Cardiac septum (tissue), 1 donor: ENCODE results near the gene BORCS8. TPM values are rescaled to one million over a fixed set of nuclear protein-coding genes. Genes with fewer than 3 reads are reported as not detected.

ENCODE experiments used
- DNase-seq: peaks from one replicate; pipeline ENCODE4 v3.0.0-alpha.2; 2020; ENCODE audit warnings: low spot score
- intact Hi-C: fragments of 100-400 bp; cut with DNase I; formaldehyde crosslinking; loops from one replicate; pipeline ENCODE4 v1.14.0; 2022
- total RNA-seq: library from RNA; stranded (reverse); fragmentation: NEBNext Ultra II Directional; extraction: Animal tissue kit (Norgen Biotek cat#: 25700); gene quantifications from one replicate; pipeline ENCODE4 v1.2.1, GENCODE V29; 2021
- donor health status: DM: no; HTN: no; CAD: no.

Gene BORCS8
- total RNA-seq, 1 donor from 2014 or later, result 27.1 TPM

DNA sequence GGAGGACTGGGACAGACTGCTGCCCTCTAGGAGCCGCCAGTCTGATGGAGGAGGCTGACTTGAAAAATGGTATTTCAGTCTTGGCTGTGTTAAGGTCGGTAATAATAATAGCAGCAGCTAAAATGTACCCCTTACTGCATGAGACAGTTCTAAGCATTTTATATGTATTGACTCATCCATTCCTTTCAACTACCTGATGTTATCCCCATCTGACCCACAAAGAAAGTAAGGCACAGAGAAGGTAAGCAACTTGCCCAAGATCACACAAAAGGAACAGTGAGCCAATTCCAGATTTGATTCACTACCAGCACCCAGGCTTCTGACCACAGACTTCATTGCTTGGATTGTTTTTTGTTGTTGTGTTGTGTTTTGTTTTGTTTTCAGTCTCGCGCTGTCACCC lies 23.8 kb upstream of the BORCS8 start:
- no peak for DNase-seq
- intact Hi-C loops, result no loop called here

DNA sequence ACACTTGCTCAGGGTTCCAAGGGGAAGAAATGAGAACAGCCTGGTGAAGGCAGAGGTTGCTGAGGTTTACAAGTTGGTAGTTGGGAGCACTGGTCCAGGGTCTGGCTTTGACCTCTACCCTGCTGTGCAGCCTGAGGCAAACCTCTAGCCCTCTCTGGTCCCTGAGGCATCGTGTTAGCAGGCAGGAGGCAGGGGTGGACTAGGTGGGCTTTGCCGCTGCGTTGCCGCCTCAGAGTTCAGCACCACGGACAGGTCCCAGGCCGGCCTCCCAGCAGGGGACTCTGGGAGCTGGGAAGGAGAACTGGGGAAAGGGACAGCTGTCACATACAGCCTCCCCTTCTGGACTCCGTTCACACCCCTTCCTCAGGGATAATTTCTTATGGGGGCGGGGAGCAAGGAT lies 22.9 kb upstream of the BORCS8 start:
- DNase-seq, result no peak
- intact Hi-C loops, result no loop called here

DNA sequence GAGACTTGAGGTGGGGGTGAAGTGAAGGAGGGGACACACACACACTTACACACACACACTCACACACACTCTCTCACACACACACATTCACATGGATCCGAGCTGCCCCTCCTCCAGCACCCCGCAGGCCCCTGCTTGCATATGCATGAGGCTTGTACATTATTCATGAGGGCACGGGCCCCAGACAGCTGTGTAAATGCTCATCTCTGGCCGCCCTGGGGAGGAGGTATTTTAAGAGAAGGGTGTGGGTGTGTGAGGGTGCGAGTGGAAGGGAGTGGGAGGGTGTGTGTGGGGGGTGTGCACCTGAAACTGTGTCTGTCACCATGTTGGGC lies 22.2 kb upstream of the BORCS8 start:
- no peak for DNase-seq
- intact Hi-C loops, result no loop called here

DNA sequence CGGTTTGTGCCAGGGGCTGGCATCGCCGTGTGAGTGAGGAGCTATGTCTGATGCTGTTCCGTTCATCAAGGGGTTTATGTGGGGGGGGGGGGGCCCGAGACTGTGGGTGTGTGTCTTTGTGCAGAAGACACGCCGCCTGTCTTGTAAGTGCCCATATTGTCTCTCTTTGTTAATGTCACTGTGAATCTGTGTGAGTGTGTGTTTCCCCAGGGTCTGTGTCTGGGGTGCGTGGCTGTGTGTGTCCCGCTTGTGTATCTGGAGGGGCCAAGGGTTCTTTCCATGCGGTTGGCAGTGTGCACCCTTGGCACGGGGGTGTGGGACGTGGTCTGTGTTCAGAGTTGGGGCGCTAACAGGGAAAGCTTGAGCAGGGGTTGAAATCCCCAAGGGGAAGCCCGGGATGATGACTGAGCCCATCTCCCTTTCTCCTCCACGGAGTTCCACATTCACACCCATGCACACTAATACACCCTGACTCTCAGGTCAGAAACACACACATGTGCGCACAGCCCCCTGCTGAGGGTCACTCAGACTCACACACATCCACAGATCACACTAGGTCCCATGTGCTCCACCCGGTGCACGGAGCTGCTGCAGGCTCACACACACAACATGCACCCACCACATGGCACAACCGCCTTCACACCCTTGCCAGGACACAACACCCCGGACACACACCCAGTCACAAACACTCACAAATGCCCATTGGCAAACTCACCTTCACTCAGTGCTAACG lies 21.6 kb upstream of the BORCS8 start:
- no peak for DNase-seq
- intact Hi-C loops, result no loop called here

DNA sequence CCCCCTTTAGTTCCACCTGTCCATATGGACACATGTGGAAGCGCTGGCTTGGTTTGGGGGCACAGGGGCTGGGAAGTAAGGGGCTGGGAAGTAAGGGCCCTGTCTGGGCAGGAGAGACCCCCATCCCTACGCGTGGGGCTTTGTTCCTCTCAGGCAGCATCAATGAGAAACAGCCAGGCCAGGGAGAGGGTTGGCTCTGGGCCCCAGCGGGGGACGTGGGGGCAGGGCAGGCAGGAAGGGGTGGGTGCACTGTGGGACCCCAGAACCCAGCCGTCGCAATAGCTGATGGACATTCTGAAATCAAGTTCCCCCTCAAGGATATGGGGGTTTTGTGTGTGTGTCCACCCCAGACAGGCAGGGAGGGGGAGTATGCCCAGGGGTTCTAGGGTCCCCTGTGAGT lies 21.0 kb upstream of the BORCS8 start:
- no peak for DNase-seq
- intact Hi-C loops, result no loop called here

DNA sequence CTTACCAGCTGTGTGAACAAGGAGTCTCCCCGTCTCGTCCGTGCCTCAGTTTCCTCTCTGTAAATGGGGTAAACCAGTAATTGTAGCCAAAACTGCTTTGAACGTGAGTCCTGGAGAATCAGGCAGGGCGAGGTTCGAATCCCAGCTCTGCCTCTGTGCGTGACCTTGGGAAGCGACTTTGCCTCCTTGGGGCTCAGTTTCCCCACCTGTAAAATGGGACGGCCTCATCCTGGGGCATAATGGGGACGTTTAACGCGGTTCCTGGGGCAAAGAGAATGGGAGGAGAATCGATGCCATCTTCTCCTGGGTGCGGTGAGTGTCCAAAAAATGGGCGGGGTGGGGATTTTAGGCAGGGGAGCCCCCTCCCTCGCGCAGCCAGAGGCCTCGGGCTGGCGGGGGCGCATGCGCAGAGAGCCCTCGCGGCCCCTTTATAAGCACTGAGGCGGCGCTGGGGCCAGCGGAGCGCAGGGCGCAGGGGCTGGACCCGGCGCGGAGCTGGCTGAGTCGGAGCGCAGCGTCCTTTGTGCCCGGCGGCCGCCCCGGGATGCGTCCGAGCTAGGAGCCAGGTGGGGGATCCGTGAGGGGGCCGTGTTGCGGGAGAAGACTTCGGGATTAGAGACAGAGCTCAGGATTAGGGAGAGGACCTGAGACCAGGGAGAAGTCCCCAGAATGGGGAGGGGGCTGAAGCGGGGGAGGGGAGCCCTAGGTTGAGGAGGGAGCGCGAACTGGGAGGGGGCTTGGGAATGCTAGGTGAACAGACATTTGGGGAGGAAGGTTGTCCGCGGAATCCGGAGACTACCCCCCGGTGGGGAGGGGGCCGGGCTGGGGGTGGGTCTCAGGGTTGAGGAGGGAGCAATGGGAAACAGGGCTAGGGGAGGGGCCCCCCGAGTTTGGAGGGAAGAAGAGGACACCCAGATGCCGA lies 19.8 kb upstream of the BORCS8 start, which contains the start of gene NCAN:
Gene NCAN (plus strand): TSS at position 460 of the 922 bp plus-strand sequence. CDS start 4,996 bp downstream, outside the sequence.
- no peak for DNase-seq
- intact Hi-C loops, result no loop called here

DNA sequence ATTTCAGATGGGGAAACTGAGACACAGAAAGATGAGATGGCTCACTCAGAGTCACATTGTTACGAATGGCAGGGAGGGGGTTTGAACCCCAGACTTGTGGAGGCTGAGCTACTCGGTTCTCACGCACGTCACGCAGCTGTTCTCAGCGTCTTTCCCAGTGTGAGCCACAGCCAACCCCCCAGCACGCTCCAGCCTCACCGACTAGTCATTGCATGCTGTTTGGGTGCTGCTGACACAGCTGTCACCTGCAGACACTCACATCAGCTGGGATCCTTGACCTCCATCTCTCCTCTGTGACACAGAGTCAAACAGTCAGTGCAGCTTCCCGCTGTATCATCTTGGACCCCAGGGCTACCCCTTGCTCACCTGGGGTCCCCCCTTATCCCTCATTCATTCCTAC lies 17.4 kb upstream of the BORCS8 start:
- DNase-seq, result no peak
- intact Hi-C loops, result no loop called here

DNA sequence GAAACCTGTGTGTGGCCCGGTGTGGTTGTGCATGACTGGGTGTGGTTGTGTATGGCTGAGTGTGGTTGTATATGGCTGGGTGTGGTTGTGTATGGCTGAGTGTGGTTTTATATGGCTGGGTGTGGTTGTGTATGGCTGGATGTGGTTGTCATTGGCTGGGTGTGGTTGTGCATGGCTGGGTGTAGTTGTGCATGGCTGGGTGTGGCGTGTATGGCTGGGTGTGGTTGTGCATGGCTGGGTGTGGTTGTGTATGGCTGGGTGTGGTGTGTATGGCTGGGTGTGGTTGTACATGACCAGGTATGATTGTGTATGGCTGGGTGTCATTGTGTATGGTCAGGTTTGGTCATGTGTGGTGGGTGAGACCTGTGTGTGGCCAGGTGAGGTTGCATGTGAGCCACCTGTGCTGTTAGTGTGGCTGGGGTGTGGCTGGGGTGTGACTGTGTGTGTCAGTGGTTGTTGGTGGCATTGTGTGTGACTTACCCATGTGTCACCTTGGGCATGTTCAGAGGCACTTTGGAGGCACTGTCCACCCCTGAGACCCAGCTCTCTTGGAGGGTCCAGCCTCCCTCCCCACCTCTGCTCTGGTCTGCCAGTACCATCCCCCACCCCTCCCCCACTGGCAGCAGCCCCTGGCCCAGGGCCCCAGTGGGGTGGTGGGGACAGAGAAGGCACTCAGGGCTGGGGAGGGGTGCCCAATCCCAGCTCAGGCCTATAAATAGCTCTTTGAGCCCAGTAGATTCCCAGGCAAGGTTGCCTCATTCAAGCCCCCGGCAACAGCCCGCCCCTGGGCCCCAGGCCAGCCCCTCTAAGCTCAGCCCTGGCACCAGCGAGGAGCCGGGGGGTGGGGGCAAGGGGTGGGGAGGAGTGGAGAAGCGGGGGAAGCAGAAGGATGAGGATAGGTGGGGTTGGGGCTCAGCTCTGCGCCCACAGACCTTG lies 16.0 kb upstream of the BORCS8 start:
- intact Hi-C loops, result no loop called here
- DNase-seq, result no peak

DNA sequence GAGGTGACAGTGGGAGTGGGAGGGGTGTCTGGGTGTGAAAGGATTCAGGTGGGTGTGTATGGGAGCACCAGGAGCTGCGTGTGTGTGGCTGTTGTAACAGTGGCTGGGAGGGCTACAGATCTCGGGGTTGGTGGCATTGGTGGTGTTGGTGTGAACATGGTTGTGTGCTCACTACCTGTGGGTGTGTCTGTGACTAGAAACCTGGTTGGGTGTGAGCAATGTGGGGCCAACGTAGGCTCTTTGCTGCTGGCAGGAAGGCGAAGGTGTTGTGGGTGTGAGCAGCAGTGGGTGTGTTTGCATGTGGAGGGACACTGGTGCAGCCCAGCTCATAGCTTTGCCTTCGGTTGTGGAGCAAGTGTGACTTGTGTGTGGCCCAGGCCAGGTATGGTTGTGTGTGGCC lies 15.0 kb upstream of the BORCS8 start:
- DNase-seq, result no peak
- intact Hi-C loops, result no loop called here

DNA sequence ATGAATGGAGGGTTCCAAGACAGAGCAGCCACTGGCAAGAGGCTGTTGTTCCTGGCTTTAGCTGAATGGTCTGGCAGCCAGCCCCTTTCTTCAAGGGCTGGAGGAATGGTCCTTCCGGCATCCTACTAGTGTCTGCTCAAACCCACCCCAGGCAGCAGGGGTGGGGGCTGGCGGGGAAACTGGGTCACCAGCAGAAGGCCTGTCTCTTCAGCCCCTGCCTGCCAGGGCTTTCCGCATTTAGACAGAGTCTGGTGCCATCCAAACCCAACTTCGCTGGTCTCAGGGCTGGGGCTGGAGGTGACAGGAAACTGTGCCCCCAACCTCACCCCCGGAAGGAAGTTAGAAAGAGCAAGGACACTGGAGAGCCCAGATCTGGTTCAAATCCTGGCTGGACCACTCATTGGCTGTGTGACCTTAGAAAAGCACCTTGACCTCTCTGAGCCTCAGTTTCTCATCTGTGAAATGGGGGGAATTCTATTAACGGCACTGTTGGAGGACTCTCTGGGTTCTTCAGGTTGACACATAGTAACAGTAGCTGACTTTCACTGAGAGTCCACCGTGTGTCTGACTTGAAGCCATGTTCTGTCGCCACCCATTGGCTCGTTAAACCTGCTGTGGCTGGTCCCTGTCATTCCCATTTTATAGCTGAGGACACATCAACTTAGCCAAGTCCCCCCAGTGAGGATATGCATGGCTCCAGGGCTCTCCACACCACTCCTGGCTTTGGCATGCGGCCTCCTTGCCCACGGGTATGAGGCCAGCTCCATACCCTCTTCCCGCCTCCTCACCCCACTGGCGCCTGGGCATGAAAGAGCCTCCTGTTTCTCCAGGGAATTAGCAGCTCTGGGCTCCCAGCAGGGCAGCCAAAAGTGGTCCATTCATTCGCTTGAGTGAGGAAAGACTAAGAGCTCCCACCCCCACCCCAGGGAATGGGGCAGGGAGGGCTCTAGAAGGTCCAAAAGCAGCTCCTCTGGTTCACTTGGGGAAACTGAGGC lies 13.8 kb upstream of the BORCS8 start:
- intact Hi-C loops, result no loop called here
- DNase-seq, result no peak

DNA sequence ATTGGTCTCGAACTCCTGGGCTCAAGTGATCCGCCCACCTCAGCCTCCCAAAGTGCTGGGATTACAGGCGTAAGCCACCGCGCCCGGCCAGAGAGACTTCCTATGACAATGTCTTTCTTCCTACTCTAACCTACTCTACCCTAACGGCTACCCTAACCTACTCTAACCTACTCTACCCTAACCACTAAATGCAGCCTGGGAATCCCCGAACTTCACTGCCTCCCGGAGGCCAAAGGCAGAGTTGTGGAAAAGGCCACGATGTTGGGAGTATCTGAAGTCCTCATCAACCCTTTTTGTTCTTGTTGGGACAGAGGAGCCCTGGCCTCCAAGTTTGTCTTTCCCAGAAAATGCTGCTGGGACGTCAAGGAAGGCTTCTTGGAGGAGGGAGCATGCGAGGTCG lies 12.2 kb upstream of the BORCS8 start:
- intact Hi-C loops, result no loop called here

DNA sequence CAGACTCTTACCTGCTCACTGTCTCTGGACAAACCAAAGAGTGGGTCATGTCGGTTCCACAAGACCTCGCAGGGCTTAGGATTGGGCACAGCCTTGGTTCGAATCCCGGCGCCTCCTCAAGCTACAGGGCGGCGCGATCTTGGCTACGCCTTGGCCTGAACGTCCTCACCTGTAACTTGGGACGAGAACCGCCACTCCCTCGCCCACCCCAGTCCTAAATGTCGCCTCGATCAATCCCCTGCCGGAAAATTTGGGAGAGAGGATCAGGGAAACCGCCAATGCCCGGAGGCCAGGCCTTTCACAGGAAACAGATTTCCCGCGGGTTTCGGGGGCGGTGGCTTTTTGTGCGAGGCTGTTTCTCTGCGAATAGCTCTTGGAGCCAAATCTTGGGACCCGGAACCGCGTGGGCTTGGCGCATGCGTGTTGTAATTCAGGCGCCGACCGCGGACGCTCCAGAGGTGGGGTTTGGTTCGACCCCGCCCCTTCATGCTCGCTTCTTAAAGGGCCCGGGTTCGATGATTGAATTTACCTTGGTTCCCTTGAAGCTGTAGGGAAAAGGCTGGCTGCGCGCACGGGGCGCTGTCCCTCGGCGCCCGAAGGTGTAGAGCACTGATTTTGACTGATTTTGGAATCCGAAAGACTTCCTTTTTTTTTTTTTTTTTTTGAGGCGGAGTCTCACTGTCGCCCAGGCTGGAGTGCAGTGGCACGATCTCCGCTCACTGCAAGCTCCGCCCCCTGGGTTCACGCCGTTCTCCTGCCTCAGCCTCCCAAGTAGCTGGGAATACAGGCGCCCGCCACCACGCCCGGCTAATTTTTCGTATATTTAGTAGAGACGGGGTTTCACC lies 11.3 kb upstream of the BORCS8 start, which contains the start of gene NR2C2AP:
Gene NR2C2AP (minus strand): TSS at position 403 of the 845 bp plus-strand sequence. CDS start 354 bp downstream, at position 49.
- peak; percentile 96 for DNase-seq
- intact Hi-C loops, result loop anchor here (1.0 kb wide), 1 partner anchor 11 kb away; the partner anchor contains the start of genes BORCS8 and RFXANK

More for the DNA sequence above, 12.2 kb upstream of the BORCS8 start:
- no peak for DNase-seq

DNA sequence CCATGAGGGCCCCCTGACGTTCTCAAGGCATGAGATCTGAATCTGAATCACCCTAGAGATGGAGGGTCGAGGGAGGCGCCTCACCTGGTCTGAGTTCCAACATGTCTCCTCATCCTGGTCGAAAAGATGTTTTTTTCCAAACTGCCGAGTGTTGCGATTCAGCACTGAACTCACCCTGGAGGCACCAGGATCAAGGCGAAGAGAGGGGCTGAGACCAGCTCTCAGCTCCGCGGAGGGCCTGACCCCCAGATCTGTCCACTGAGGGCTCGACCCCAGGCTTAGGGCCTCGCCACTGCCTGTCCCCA lies 10.7 kb upstream of the BORCS8 start:
- intact Hi-C loops, result loop anchor here (1.0 kb wide), 1 partner anchor 10 kb away; the partner anchor contains the start of genes BORCS8 and RFXANK
- DNase-seq, result no peak

DNA sequence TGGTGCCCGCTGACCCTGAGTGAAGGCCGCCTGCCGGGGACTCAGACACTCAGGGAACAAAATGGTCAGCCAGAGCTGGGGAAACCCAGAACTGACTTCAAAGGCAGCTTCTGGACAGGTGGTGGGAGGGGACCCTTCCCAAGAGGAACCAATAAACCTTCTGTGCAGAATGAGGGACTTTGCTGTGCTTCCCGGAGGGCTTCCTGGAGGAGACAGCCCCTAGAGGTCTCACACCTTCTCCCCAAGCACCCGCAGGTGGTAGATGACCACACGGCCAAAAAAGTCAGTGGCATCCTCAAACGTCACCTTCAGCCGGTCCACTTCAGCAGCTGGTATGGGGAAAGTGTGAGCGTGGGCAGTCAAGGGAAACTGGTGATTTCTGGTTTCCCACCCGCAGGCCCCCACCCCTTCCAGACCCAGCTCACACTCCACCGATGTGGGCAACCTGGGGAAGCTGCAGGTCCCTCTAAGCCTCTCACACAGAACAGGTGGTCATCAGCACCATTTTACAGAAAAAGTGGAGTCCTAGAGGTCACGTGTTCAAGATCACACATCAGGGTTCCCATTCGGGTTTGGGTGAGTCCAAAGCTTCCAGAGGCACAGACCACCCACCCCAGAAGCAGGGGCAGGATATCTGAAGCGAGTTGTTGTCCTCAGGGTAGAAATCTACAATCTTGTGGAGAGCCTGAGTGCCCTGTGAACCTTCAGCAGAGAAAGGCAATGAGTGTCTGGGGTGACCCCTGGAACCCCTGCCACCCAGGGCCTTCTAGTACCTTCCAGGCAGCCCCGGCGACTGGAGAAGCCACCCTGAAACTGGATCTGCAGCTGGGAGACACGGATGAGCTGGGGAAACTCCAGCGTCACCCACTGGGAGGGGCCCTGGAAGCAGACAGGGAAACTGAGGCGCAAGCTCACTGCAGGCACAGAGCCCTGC lies 10.0 kb upstream of the BORCS8 start:
- no peak for DNase-seq
- intact Hi-C loops, result no loop called here

DNA sequence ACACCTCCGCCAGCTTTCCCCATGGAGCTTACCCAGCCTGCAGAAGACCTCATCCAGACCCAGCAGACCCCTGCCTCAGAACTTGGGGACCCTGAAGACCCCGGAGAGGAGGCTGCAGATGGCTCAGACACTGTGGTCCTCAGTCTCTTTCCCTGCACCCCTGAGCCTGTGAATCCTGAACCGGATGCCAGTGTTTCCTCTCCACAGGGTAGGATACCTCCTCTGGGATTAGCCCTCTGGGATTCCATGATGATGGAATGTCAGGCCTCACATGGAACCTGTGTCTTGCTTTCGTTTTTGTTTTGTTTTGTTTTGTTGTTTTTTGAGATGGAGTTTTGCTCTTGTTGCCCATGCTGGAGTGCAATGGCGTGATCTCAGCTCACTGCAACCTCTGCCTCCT lies 2.0 kb upstream of the BORCS8 start:
- no peak for DNase-seq
- intact Hi-C loops, result loop anchor here (2.0 to 10.0 kb wide), 4 partner anchors 127 to 311 kb away; partner anchors contain the start of genes GATAD2A, MAU2, SLC25A42 and SUGP1

DNA sequence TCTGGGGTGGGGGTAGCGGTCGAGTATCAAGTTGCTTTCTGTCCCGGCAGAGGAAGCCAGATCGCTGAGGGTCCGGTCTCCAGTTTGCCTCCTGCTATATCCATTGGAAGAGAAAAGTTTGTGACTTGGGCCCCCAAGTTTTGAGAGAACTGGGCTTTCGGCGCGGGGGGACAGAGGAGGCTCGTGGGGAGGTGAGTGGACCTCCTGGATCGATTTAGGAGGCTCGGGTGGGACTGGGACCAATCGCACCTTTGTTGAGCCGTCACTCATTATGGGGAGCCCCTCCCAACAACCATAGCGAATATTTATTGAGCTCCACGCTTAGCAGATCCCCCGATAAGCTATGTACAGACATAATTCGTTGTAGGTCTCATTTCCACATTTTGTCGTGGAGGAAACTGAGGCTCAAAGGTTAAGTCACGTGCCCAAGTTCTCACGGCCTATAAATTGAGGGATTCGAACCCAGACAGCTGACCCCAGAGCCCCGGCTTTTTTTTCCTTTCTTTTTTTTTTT lies 1.0 kb upstream of the BORCS8 start:
- intact Hi-C loops, result loop anchor here (1.0 to 10.0 kb wide), 5 partner anchors 10 to 312 kb away; partner anchors contain the start of genes GATAD2A, MAU2, NR2C2AP and SLC25A42

More for the DNA sequence above, 1.0 kb upstream of the BORCS8 start:
- no peak for DNase-seq
